Measurements from ENCODE around the gene SP9.

The SP9 gene

GRCh38 chr2:174334781-174335251 lies at the start of gene SP9:
SP9 (plus strand) TSS chr2:174334954; CDS start chr2:174335093, 139 bp downstream.
- no peak for FAIRE-seq

- no peak for FAIRE-seq
Observed at GRCh38 chr2:174286172-174286571, 48.6 kb upstream of the SP9 start.

GRCh38 chr2:174292908-174293307 lies 41.8 kb upstream of the SP9 start:
- no peak for FAIRE-seq

GRCh38 chr2:174300114-174300513 lies 34.6 kb upstream of the SP9 start:
- no peak for FAIRE-seq

- no peak for FAIRE-seq
Observed at GRCh38 chr2:174312581-174313234, 22.0 kb upstream of the SP9 start.

- no peak for FAIRE-seq
Observed at GRCh38 chr2:174322149-174322548, 12.6 kb upstream of the SP9 start.

- FAIRE-seq: no peak
Observed at GRCh38 chr2:174322746-174323145, 12.0 kb upstream of the SP9 start.

GRCh38 chr2:174324530-174324929 lies 10.2 kb upstream of the SP9 start:
- no peak for FAIRE-seq

- no peak for FAIRE-seq
Observed at GRCh38 chr2:174325373-174326160, 9.2 kb upstream of the SP9 start.

- no peak for FAIRE-seq
Observed at GRCh38 chr2:174326161-174327020, 8.4 kb upstream of the SP9 start.

- FAIRE-seq: no peak
Observed at GRCh38 chr2:174327021-174327840, 7.5 kb upstream of the SP9 start.

- no peak for FAIRE-seq
Observed at GRCh38 chr2:174327841-174328113, 7.0 kb upstream of the SP9 start.

GRCh38 chr2:174328114-174328960 lies 6.4 kb upstream of the SP9 start:
- FAIRE-seq: no peak

- no peak for FAIRE-seq
Observed at GRCh38 chr2:174328961-174329715, 5.6 kb upstream of the SP9 start.

- no peak for FAIRE-seq
Observed at GRCh38 chr2:174330945-174331594, 3.7 kb upstream of the SP9 start.

GRCh38 chr2:174331595-174332216 lies 3.0 kb upstream of the SP9 start:
- FAIRE-seq: no peak

GRCh38 chr2:174332217-174332963 lies 2.4 kb upstream of the SP9 start:
- no peak for FAIRE-seq

- no peak for FAIRE-seq
Observed at GRCh38 chr2:174333017-174333371, 1.8 kb upstream of the SP9 start.

All from A204.1 (cell line).